ENCODE data around the gene DCAF5. TPM values are rescaled to one million over a fixed set of nuclear protein-coding genes. Genes with fewer than 3 reads are reported as not detected.
"Not testable (repeated sequence)": the region's sequence is repeated elsewhere in the genome, so short reads cannot be mapped to it uniquely, and the experiment has no call there.

DCAF5 gene, protein sequence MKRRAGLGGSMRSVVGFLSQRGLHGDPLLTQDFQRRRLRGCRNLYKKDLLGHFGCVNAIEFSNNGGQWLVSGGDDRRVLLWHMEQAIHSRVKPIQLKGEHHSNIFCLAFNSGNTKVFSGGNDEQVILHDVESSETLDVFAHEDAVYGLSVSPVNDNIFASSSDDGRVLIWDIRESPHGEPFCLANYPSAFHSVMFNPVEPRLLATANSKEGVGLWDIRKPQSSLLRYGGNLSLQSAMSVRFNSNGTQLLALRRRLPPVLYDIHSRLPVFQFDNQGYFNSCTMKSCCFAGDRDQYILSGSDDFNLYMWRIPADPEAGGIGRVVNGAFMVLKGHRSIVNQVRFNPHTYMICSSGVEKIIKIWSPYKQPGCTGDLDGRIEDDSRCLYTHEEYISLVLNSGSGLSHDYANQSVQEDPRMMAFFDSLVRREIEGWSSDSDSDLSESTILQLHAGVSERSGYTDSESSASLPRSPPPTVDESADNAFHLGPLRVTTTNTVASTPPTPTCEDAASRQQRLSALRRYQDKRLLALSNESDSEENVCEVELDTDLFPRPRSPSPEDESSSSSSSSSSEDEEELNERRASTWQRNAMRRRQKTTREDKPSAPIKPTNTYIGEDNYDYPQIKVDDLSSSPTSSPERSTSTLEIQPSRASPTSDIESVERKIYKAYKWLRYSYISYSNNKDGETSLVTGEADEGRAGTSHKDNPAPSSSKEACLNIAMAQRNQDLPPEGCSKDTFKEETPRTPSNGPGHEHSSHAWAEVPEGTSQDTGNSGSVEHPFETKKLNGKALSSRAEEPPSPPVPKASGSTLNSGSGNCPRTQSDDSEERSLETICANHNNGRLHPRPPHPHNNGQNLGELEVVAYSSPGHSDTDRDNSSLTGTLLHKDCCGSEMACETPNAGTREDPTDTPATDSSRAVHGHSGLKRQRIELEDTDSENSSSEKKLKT
- 66.6 TPM for polyA plus RNA-seq (ENCODE audit: insufficient read length)
- long read RNA-seq, donor 1, full-length matches to known transcripts, result 9 of 9 reads
- long read RNA-seq, donor 1, partial matches to known transcripts, result 0 of 9 reads
- long read RNA-seq, donor 1, other reads (novel, unspliced or antisense), result 0 of 9 reads
- long read RNA-seq, donor 2, full-length matches to known transcripts, result 8 of 8 reads
- long read RNA-seq, donor 2, partial matches to known transcripts, result 0 of 8 reads
- long read RNA-seq, donor 2, other reads (novel, unspliced or antisense), result 0 of 8 reads
- long read RNA-seq, donor 3, full-length matches to known transcripts, result 10 of 10 reads
- long read RNA-seq, donor 3, partial matches to known transcripts, result 0 of 10 reads
- long read RNA-seq, donor 3, other reads (novel, unspliced or antisense), result 0 of 10 reads
- long read RNA-seq, donor 4, result 0 reads
- long read RNA-seq, donor 5, full-length matches to known transcripts, result 7 of 7 reads
- long read RNA-seq, donor 5, partial matches to known transcripts, result 0 of 7 reads
- long read RNA-seq, donor 5, other reads (novel, unspliced or antisense), result 0 of 7 reads
- long read RNA-seq, donor 6, full-length matches to known transcripts, result 9 of 9 reads
- long read RNA-seq, donor 6, partial matches to known transcripts, result 0 of 9 reads
- long read RNA-seq, donor 6, other reads (novel, unspliced or antisense), result 0 of 9 reads
- long read RNA-seq, donor 7, full-length matches to known transcripts, result 16 of 22 reads
- long read RNA-seq, donor 7, partial matches to known transcripts, result 0 of 22 reads
- long read RNA-seq, donor 7, other reads (novel, unspliced or antisense), result 6 of 22 reads
- long read RNA-seq, donor 8, full-length matches to known transcripts, result 4 of 4 reads
- long read RNA-seq, donor 8, partial matches to known transcripts, result 0 of 4 reads
- long read RNA-seq, donor 8, other reads (novel, unspliced or antisense), result 0 of 4 reads

DNA sequence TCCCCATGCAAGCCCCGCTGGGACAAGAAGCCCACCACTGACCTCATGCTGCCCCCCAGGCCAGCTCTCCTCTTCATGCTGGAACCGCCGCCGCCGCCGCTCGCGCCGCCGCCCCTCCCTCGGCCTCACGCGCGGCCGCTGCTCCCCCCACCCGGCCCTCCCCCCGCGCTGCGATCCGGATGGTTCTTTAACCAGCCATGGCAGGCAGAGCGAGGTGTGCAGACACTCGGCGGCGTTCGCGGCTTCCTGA is at the start of gene DCAF5:
Gene DCAF5 (minus strand): TSS at position 218 of the 250 bp plus-strand sequence. CDS start 141 bp downstream, at position 77.
- DNase-seq, result no peak

DNA sequence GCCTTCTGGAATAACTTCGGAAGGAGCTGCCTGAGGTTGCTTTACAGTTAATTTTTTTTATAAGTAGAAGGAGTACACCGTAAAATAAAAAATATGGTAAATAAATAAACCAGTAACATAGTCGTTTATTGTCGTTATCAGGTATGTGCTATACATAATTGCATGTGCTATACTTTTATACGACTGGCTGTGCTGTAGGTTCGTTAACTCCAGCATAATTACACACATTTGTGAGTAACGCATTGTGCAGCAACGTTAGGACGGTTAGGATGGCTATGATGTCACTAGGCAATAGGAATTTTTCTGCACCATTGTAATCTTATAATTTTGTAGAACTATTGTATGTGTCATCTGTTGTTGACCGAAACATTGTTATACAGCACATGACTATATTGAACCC is 46.9 kb upstream of the DCAF5 start:
- DNase-seq, result no peak

DNA sequence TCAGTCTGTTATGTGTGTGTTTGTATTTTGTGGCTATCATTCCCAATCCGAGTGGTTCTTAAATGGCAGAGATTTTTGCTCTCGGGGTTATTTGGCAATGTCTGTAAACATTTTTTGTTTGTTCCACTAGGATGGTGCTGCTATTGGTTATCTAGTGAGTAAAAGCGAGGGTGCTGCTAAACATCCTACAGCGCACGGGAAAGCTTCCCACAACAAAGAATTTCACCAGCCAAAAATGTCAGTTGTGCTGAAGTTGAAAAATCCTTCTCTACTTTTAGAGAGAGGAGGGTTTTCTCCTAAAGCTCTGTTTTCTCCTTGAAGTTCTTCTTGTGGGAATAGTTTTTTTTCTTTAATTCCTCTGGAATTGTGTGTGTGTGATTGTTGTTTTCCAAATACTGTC is 40.8 kb upstream of the DCAF5 start:
- DNase-seq, result no peak

DNA sequence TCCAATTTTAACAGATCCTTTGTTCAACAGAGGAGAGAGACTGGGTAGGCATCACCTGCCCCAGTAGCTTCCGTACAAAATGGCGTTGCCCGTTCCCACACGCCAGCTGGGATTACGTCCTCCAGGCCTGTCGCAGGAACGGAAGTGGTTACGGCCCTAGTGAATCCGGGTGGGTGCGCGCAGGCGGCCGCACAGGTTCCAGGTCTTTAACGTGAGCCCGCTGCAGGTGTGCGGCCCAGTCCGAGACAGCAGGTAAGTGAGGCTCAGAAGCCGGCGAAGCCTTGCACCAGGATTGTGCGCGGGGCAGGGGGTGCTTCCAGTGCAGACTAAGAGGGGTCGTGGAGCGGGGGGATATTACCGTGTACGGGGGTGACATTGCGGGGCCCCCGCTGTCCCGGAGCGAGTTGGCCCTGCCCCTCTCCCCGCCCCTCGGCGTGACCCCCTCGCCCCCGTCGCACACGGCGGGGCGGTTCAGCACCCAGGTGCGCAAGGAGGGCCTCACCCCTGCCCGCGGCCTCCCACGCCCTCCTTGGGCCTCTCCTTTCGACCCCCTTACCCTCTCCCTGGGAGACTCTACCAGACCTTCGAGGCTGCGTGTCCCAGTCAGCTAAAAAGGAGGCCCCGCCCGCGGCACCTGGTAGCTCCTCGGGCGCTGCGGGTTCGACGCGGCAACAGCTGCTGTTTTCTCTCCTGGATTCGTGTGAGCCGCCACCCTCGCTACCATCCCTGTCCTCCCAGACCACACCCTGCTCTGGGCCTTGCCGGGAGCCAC is 38.6 kb upstream of the DCAF5 start, which contains the start of gene EXD2:
Gene EXD2 (plus strand): TSS at position 159 of the 772 bp plus-strand sequence. CDS start 17,973 bp downstream, outside the sequence.
- DNase-seq, result peak; percentile 86

DNA sequence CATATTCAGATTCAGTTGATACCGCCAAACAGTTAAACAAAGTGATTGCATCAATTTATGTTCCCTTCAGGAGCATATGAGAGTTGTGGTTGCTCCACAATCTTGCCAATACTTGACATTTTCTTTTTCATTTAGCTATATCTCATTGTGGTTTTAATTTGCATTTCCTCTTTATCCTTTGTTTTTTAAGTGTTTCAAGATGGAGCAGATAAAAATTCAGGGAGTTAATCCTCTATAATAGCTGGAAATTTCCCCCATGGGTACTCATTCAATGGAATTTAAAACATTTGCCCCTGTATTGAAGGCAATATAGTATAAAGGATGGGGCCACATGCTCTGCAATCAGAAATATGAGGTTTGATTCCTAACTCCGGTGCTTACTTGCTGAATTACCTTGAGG is 37.3 kb upstream of the DCAF5 start:
- no peak for DNase-seq

DNA sequence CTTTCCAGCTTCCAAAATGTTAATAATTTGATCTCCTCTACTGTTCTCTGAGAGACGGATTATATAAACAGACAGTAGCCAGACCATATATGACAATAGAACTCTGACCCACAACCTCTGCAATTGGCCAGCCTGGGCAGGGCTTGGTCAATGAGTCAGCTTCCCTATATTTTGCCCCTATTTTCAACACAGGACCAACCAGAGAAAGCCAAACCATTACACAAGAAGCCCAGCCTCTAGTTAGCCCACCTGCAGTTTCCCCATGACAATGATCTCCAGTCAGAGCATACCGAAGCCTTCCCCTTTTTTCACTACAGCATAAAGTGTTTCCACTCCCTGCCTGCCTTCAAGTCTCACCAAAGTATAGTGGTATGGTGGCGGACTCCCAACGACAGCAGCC is 30.8 kb upstream of the DCAF5 start:
- DNase-seq, result no peak

DNA sequence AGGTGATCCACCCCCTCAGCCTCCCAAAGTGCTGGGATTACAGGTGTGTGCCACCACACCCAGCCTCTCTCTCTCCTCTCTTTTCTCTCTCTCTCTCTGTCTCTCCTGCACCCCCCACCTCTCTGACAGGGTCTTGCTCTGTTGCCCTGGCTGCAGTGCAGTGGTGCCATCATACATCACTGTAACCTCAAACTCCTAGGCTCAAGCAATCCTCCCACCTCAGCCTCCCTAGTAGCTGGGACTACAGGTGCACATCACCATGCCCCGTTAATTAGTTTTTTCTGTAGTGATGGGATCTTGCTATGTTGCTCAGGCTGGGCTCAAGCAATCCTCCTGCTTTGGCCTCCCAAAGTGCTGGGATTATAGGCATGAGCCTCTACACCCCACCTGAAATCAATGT is 29.7 kb upstream of the DCAF5 start:
- not testable (repeated sequence) for DNase-seq

DNA sequence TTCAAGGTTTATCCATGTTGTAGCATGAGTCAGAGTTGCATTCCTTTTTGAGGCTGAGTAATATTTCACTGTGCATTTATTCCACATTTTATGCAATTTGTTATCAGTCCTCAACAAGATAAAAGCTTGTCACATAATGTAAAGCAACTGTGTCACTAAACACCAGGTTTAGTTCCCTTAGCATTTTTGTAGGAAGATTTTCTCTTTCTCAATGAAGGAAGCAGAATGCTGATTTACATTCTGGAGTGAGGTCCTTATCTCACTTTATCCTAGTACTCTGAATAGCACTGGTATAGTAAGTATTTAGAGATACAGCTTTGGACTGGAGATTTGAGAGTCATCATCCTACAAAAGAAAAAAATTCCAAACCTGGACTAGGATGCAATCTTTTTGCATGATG is 28.6 kb upstream of the DCAF5 start:
- no peak for DNase-seq

DNA sequence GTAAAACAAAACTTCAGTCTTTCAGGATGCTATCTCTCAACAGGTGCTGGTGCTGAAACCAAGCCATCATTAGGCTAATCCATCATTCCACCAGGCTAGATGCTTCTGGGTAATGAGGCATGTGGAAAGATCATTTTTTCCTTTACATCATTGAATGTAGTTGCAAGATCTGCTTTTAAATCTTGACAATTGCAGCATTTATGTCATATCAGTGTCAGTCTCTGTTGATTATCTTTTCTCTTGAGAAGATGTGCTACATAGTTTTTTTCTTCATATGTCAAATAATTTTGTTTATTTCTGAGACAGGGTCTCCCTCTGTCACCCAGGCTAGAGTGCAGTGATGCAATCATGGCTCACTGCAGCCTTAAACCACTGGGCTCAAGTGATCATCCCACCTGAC is 22.2 kb upstream of the DCAF5 start:
- DNase-seq, result no peak

DNA sequence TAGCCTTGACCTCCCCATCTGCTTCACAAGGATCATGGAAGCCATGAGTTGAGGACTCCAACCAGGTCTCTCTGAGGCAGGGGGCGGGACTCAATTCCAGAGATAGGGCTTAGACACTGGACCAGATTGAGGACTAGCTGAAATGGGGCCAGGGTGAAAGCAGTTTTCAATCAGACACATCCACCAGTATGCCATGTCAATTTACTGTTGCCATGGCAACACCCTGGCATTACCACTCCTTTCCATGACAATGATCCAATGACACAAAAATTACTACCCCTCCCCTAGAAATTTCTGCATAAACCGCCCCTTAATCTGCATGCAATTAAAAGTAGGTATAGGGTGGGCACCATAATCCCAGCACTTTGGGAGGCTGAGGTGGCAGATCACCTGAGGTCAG is 18.6 kb upstream of the DCAF5 start:
- no peak for DNase-seq

DNA sequence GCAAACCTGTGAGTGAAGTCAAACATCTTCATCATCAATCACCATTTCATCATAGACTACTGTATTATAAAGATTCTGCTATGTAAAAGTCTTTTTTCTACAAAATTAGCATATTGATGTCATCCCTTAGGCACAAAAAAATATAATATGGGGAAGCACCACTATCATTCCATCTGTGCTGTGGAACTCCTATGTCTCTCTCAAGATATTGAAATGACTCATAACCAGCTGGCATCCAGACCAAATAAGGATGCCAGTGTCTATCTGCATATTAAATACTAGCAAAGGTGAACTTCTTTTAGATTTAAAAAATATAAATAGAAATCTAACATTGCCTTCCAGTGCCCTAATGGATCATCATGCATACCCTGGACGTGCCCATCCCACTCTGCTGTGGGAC is 17.9 kb upstream of the DCAF5 start:
- no peak for DNase-seq

DNA sequence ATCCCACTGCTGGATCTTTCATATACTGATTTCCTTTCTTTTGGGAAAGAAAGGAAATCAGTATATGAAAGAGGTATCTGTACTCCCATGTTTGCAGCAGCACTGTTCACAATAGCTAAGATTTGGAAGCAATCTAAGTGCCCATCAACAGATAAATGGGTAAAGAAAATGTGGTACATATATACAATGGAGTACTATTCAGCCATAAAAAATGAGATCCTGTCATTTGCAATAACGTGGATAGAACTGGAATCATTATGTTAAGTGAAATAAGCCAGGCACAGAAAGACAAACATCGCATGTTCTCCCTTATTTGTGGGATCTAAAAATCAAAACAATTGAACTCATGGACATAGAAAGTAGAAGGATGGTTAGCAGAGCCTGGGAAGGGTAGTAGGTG is 12.9 kb upstream of the DCAF5 start:
- DNase-seq, result not testable (repeated sequence)

DNA sequence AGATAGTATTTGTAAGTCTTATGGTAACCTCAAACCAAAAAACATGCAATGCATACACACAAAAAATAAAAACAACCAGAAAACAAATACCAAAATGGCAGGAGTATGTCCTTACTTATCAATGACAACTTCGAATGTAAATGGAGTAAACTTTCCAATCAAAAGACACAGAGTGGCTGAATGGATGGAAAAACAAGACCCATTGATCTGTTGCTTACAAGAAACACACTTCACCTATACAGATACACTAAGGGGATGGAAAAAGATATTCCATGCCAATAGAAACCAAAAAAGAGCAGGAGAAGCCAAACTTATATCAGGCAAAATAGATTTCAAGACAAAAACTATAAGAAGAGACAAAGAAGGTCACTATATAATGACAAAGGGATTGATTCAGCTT is 8.7 kb upstream of the DCAF5 start:
- no peak for DNase-seq

DNA sequence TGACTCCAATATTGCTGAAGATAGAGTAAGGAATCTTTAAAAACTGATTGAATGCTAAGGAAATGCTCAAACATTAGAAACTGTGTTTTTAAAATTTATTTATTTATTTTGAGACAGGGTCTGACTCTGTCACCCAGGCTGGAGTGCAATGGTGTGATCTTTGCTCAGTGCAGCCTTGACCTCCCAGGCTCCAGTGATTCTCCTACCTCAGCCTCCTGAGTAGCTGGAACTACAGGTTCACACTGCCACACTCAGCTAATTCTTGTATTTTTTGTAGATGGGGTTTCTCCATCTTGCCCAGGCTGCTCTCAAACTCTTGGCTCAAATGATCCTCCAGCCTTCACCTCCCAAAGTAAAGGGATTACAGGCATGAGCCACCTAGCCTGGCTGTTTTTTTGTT is 3.3 kb upstream of the DCAF5 start:
- DNase-seq, result no peak

DNA sequence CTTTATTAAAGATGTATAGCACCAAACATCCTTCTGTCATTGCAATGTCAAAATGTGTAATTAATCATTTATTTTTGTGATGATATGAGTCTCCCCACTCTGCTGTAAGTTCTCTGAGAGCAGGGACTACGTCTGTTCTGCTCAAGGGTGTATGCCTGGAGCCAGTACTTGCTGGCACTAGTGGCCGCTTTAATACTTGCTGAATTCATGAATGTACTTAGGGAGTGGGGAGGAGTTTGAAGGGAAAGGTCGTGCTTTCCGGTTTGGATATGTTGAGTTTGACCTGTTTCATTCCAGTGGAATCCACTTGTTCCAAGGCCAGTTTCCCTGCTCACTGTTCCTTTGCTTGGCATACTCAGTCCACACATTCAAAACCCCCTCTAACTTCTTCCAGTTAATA is 1.9 kb upstream of the DCAF5 start:
- peak; percentile 13 for DNase-seq

DNA sequence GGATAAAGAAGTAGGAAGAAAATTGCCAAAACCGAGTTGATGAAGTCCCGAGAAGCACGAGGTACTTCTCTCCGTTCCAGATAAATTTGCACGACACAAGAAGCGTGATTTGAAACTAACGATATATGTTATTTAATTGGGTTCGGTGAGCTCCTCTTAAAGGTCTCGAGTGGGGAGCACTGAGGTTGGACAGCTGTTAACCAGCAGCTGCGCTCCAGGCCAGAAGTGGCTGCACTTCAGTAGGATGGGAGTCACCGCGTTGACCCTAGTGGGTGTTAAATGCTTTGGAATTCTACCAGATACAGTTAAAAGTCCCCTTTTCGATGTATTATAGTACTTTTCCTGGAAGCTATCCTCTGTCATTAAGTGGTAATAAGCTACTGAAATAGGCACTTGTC is 953 bp upstream of the DCAF5 start:
- DNase-seq, result peak; percentile 40

DNA sequence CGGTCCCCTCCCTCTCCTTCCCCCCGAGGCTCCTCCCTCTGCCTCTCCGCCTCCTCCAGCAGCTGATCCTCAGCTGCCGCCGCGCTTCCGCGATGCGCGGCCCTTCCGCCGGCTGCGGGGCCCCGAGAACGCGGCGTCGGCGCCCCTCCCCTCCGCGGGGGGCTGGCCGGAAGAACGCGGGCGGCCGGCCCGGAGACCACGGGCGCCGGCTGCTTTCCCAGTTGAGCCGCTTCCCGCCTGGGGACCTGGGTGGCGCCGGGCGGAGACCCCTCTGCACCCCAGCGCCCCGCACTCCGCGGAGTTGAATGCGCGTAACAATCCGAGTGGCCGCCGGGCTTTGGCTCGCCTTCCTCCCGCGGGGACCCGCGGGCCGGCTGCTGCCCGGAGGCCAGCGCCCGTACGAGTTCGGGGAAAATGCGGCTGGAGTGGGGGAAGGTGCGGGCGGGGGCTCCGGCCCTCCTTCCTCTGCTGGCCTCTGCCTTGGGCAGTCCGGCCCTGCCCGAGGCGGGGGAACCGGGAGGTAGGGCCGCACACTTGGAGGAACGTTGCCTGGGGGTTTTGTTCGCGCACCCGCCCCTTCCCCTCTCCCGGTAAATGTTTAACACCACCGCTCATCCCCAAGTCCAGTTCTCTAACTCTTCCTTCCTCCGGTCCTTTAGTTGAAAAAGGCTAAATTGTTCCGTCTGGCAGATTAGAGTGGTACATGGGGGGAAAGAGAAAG is 393 bp upstream of the DCAF5 start:
- DNase-seq, result peak; percentile 89

DNA sequence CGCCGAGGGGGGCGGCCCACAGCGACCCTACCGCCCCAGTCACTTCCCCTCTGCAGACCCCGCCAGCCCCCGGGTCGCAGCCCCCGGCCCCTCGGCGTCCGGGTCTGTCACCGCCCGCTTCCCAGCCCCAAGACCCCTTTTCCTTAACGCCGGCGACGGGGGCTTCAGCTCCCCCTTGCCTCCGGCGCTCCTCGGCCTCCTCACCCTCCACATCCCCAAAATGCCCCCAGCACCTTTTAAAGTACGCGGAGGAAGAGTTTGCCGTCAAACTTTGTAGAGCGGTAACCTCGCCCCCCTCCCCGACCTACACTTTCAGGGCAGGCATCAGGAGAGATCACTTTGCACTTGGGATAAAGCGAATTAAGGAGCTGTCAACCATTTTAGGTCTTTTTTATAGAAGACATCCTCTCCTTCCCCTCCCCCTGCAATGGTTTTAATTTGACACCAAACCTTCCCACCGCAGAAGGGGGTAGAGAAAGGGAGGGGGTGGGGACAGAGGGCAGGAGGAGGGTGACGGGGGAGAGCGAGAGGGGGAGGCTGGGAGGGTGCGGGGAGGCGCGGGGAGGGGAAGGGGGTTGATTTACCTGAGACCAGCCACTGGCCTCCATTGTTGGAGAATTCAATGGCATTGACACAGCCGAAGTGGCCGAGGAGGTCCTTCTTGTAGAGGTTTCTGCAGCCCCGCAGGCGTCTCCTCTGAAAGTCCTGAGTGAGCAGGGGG is 578 bp downstream of the DCAF5 start:
- peak; percentile 54 for DNase-seq

All from left kidney (tissue), 8 donors.